Keratinocyte (primary cell): ENCODE data around the gene MRO. TPM values are rescaled to one million over a fixed set of nuclear protein-coding genes. Genes with fewer than 3 reads are reported as not detected.

Source experiments
- DNase-seq: peaks from one replicate; pipeline ENCODE4 v3.0.0-alpha.2; 2011; ENCODE audit warnings: low read depth, missing footprints, low spot score
- FAIRE-seq: peaks from 2 replicates; lab custom pipeline; 2011; peaks lifted over from hg19 to GRCh38; lab: Jason Lieb, UNC
- H2AFZ ChIP-seq: 2 replicates; pipeline ENCODE4 v1.6.0; 2012; ENCODE audit warnings: low read length, control low read depth, inconsistent platforms; ENCODE audit not compliant: control insufficient read depth
- H3K27ac ChIP-seq: 2 replicates; pipeline ENCODE4 v1.5.1; 2011; ENCODE audit warnings: low read length; ENCODE audit not compliant: control insufficient read depth, insufficient read depth
- H3K27me3 ChIP-seq: 3 replicates; pipeline ENCODE4 v1.6.0; 2011; ENCODE audit warnings: low read length; ENCODE audit not compliant: control insufficient read depth, insufficient read depth; ENCODE audit errors: extremely low read depth
- H3K36me3 ChIP-seq, 2 experiments: 2 replicates in 1 of 2; 3 replicates in 1 of 2; pipeline ENCODE4 v1.5.1; 2011; ENCODE audit warnings: low read length in 2 of 2, mild to moderate bottlenecking in 1 of 2; ENCODE audit not compliant: control insufficient read depth in 2 of 2, insufficient read depth in 2 of 2; ENCODE audit errors: extremely low read depth in 1 of 2
- H3K4me1 ChIP-seq: 3 replicates; pipeline ENCODE4 v1.5.1; 2011; ENCODE audit warnings: low read length; ENCODE audit not compliant: control insufficient read depth, insufficient read depth; ENCODE audit errors: extremely low read depth
- H3K4me2 ChIP-seq: 3 replicates; pipeline ENCODE4 v1.6.0; 2011; ENCODE audit warnings: low read depth, low read length; ENCODE audit not compliant: control insufficient read depth, insufficient read depth; ENCODE audit errors: extremely low read depth
- H3K4me3 ChIP-seq, 3 experiments: fragments of 200-600 bp in 1 of 3; sonication (generic) in 1 of 3; 2 replicates in 2 of 3; 3 replicates in 1 of 3; pipeline ENCODE4 v1.5.1; 2011 to 2016; ENCODE audit warnings: low read length in 3 of 3, mild to moderate bottlenecking in 3 of 3, control low read depth in 2 of 3, inconsistent platforms in 1 of 3, low read depth in 1 of 3, mixed read lengths in 1 of 3, mixed run types in 1 of 3, moderate library complexity in 1 of 3; ENCODE audit not compliant: control insufficient read depth in 2 of 3, insufficient read depth in 2 of 3; ENCODE audit errors: extremely low read depth in 1 of 3
- H3K79me2 ChIP-seq: 2 replicates; pipeline ENCODE4 v1.6.0; 2012; ENCODE audit warnings: low read length; ENCODE audit not compliant: control insufficient read depth, insufficient read depth
- H3K9ac ChIP-seq: 3 replicates; pipeline ENCODE4 v1.6.0; 2011; ENCODE audit warnings: low read length; ENCODE audit not compliant: control insufficient read depth, insufficient read depth; ENCODE audit errors: extremely low read depth
- H3K9me1 ChIP-seq: 3 replicates; pipeline ENCODE4 v1.6.0; 2011; ENCODE audit warnings: low read length; ENCODE audit not compliant: control insufficient read depth, insufficient read depth; ENCODE audit errors: extremely low read depth
- H3K9me3 ChIP-seq: 2 replicates; pipeline ENCODE4 v1.5.1; 2012; ENCODE audit warnings: low read depth, low read length; ENCODE audit not compliant: control insufficient read depth
- H4K20me1 ChIP-seq: 3 replicates; pipeline ENCODE4 v1.6.0; 2011; ENCODE audit warnings: low read length; ENCODE audit not compliant: control insufficient read depth, insufficient read depth; ENCODE audit errors: extremely low read depth
- EZH2 ChIP-seq: IDR thresholded peaks from one replicate; pipeline ENCODE4 v1.6.1; 2012; ENCODE audit warnings: inconsistent platforms, mild to moderate bottlenecking, low read length, moderate library complexity
- dilution Hi-C: fragments of 300-500 bp; cut with MboI; formaldehyde crosslinking; loops from one replicate; pipeline ENCODE4 v1.7.0; 2020; ENCODE audit warnings: low sequenced_read_pairs; ENCODE audit not compliant: extremely low pct_ligation_motif_present
- polyA plus RNA-seq, 5 experiments: library from polyadenylated mRNA; depleted of rRNA in 3 of 5; stranded (reverse) in 3 of 5; stranded (forward) in 1 of 5; unstranded in 1 of 5; fragments of >200 nt; gene quantifications; 1 replicate in 1 of 5; 2 replicates in 3 of 5; 3 replicates in 1 of 5; pipeline versions ENCODE4 v1.2.1 to v1.2.3, GENCODE V29; 2011 to 2012; ENCODE audit warnings: missing spikeins in 2 of 5, low read depth in 1 of 5, low replicate concordance in 1 of 5
- TF ChIP-seq, protein P1 (sequence below), 3 experiments: IDR thresholded peaks in 1 of 3; conservative IDR thresholded peaks in 1 of 3; optimal IDR thresholded peaks in 1 of 3; 2 replicates in 2 of 3; 3 replicates in 1 of 3; pipeline versions ENCODE3 to v1.5.1; 2011; ENCODE audit warnings: low read length in 3 of 3, mild to moderate bottlenecking in 3 of 3, moderate library complexity in 2 of 3, control low read depth in 1 of 3, inconsistent platforms in 1 of 3; ENCODE audit not compliant: insufficient read depth in 2 of 3; ENCODE audit errors: extremely low read depth in 1 of 3

The MRO gene
- polyA plus RNA-seq, 1 donor (not counting 4 experiments of a cell fraction or from before 2014, with no cell fraction given): not detected

DNA sequence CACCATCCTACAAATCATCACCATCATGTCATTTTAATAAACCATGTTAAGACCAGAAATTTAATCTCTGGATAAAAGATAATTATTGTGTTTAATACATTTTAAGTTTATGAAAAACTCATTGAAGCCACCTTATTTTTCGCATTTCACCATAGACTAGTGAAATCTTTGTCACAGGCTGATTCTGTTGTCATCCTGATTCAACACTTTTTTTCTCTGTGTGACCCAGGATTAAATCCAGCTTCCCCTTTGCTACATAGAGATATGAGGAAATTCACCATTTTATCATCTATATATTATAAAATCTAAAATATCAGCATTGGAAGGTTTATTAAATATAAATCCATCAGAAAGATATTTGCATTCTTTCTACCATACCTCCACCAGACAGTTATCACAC, 29.2 kb upstream of the MRO start:
- Histone ChIP-seq H3K4me3 (no peak overlapping the region), H3K27me3 (no peaks in the 10 kb centered on the region), H3K27ac (no peak overlapping the region), H3K4me2 (no peak overlapping the region), H4K20me1 (no peaks in the 10 kb centered on the region), H3K4me1 (no peaks in the 10 kb centered on the region), H3K9me1 (no peaks in the 10 kb centered on the region), H3K36me3 (no peaks in the 10 kb centered on the region), H2AFZ (no peak overlapping the region), H3K9ac (no peak overlapping the region), H3K79me2 (no peaks in the 10 kb centered on the region), H3K9me3 (no peaks in the 10 kb centered on the region)
- dilution Hi-C loops: no loop called here
- FAIRE-seq (no peak), DNase-seq (no peak)
- TF ChIP-seq, protein P1, sequence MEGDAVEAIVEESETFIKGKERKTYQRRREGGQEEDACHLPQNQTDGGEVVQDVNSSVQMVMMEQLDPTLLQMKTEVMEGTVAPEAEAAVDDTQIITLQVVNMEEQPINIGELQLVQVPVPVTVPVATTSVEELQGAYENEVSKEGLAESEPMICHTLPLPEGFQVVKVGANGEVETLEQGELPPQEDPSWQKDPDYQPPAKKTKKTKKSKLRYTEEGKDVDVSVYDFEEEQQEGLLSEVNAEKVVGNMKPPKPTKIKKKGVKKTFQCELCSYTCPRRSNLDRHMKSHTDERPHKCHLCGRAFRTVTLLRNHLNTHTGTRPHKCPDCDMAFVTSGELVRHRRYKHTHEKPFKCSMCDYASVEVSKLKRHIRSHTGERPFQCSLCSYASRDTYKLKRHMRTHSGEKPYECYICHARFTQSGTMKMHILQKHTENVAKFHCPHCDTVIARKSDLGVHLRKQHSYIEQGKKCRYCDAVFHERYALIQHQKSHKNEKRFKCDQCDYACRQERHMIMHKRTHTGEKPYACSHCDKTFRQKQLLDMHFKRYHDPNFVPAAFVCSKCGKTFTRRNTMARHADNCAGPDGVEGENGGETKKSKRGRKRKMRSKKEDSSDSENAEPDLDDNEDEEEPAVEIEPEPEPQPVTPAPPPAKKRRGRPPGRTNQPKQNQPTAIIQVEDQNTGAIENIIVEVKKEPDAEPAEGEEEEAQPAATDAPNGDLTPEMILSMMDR (optimal IDR thresholded peaks at IDR 0.05 in 1 of 3, IDR thresholded peaks at IDR 0.05 in 1 of 3, conservative IDR thresholded peaks at IDR 0.05 in 1 of 3; ENCODE audit: extremely low read depth in 1 of 3, insufficient read depth in 2 of 3, low read length in 3 of 3): no peak
- no peak for TF ChIP-seq EZH2

DNA sequence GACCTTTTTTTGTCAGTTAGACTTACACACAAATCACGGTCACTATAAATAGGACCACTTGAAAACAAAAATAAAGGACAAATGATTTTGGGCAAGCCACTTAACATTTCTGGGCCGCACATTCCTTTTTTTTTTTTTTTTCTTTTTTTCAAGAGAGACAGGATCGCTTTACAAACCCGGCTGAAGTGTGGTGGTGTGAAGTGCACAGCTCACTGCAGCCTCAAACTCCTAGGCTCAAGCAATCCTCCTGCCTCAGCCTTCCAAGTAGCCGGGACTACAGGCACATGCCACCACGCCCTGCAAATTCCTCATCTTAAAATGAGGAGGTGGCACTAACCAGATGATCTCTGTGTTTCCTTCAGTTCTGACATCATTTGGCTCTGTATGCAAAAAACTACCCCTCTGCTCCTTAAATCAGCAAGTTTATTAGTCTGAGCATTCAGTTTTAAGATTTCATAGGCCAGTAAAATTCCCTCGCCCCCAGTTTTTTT, 28.3 kb upstream of the MRO start:
- no peaks in the 10 kb centered on the region for H4K20me1 ChIP-seq
- H3K27ac ChIP-seq: no peak overlapping the region
- H3K27me3 ChIP-seq: no peaks in the 10 kb centered on the region
- H3K9me1 ChIP-seq: no peaks in the 10 kb centered on the region
- DNase-seq (no peak), FAIRE-seq (no peak)
- dilution Hi-C loops: no loop called here
- no peaks in the 10 kb centered on the region for H3K9me3 ChIP-seq
- no peak overlapping the region for H3K4me3 ChIP-seq
- no peaks in the 10 kb centered on the region for H3K36me3 ChIP-seq
- H3K79me2 ChIP-seq: no peaks in the 10 kb centered on the region
- H3K9ac ChIP-seq: no peak overlapping the region
- no peak overlapping the region for H3K4me2 ChIP-seq
- H3K4me1 ChIP-seq: no peaks in the 10 kb centered on the region
- H2AFZ ChIP-seq: no peak overlapping the region
- TF ChIP-seq EZH2: no peak

DNA sequence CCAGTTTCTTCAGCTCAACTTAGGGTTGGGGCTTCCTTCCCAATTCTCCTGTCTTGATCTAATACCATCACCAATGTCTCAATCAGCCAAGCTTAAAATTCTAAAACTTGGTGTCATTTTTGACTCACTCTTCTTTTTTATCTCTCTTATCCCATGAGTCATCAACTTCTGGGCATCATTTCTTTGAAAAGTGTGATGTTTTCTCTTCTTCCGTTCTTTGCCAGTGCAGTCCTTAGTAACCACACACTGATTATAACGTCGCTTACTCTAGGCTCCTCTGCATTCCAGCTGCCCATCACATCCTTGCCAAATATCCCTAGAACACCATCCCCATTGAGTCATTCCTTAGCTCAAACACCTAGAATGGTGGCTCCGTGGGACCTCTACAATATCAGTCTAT, 27.4 kb upstream of the MRO start:
- no peaks in the 10 kb centered on the region for H4K20me1 ChIP-seq
- H3K27ac ChIP-seq: no peak overlapping the region
- H3K9me3 ChIP-seq: no peaks in the 10 kb centered on the region
- no peaks in the 10 kb centered on the region for H3K9me1 ChIP-seq
- H3K4me2 ChIP-seq: no peak overlapping the region
- dilution Hi-C loops: no loop called here
- H3K79me2 ChIP-seq: no peaks in the 10 kb centered on the region
- H2AFZ ChIP-seq: no peak overlapping the region
- DNase-seq: no peak
- H3K36me3 ChIP-seq: no peaks in the 10 kb centered on the region
- no peaks in the 10 kb centered on the region for H3K27me3 ChIP-seq
- FAIRE-seq: peak; percentile 32
- no peak overlapping the region for H3K4me3 ChIP-seq
- no peak overlapping the region for H3K9ac ChIP-seq
- TF ChIP-seq, protein P1 (optimal IDR thresholded peaks at IDR 0.05 in 1 of 3, IDR thresholded peaks at IDR 0.05 in 1 of 3, conservative IDR thresholded peaks at IDR 0.05 in 1 of 3; ENCODE audit: extremely low read depth in 1 of 3, insufficient read depth in 2 of 3, low read length in 3 of 3): no peak
- TF ChIP-seq EZH2: no peak
- H3K4me1 ChIP-seq: no peaks in the 10 kb centered on the region
